Stimulated activated naive CD8-positive, alpha-beta T cell treated with anti-CD3 and anti-CD28 coated beads, Interleukin-15, Interleukin-2, amounts not matched to agents 100 ng/mL and 50 ng/mL, for 24 hours (primary cell): ENCODE measurements around the gene B3GALT6.
"Not testable (repeated sequence)": the region's sequence is repeated elsewhere in the genome, so short reads cannot be mapped to it uniquely, and the experiment has no call there.

Experiments used
- H3K27ac Mint-ChIP-seq: one replicate; pipeline ENCODE4 v1.8.0; 2021; ENCODE audit warnings: mild to moderate bottlenecking, mixed read lengths
- H3K27me3 Mint-ChIP-seq: one replicate; pipeline ENCODE4 v1.8.0; 2021; ENCODE audit warnings: mixed read lengths
- H3K36me3 Mint-ChIP-seq: one replicate; pipeline ENCODE4 v1.8.0; 2021; ENCODE audit warnings: low read depth, mixed read lengths
- H3K4me1 Mint-ChIP-seq: one replicate; pipeline ENCODE4 v1.8.0; 2021; ENCODE audit warnings: low read depth, mixed read lengths
- H3K4me3 Mint-ChIP-seq: one replicate; pipeline ENCODE4 v1.8.0; 2021; ENCODE audit warnings: mild to moderate bottlenecking, mixed read lengths
- H3K9me3 Mint-ChIP-seq: one replicate; pipeline ENCODE4 v1.8.0; 2021; ENCODE audit warnings: mixed read lengths

Gene B3GALT6

GRCh38 chr1:1240822-1241587 is 9.0 kb downstream of the B3GALT6 start:
- Mint-ChIP-seq H3K27me3 (no peaks in the 10 kb centered on the region), H3K4me3 (no peak overlapping the region), H3K9me3 (no peaks in the 10 kb centered on the region), H3K27ac (no peak overlapping the region), H3K36me3 (no peaks in the 10 kb centered on the region), H3K4me1 (no peaks in the 10 kb centered on the region)

- no peaks in the 10 kb centered on the region for H3K9me3 Mint-ChIP-seq
Measured at GRCh38 chr1:1241588-1242219, 9.7 kb downstream of the B3GALT6 start.

DNA sequence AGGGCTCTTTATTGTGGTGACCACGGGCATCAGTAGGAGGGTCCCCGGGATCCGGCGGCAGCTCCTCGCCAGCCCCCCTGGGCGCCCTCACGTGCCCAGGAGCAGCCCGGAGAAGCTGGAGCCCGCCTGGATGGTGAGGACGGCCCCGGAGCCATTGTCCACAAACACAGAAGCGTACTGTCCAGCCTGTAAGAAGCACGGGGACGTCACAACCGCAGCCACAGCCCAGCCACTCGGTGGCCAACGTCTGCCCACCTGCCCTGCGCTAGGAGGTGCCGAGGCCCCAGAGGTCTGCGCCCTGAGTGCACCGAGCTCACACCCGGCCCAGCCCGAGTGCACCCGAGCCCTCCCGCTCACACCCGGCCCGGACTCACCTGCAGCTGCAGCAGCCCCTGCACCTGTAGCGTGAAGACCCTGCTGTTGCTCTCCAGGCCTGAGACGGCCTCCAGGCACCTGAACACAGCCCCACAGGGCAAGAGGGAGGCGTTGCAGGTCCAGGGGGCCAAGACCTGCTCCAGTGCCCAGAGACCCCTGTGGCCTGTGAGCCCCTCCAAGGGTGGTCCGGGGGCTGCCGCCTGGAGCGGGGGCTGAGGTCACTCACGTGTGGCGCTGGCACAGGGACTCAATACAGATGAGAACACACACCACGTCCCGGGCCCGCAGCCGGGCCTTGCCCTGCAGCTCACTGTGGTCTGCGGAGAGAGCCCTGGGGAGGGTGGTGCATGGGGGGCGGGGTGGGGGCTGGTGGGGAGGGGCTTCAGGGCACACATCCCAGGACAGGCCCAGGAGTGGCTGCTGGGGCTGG is 10.6 kb downstream of the B3GALT6 start:
- H3K4me1 Mint-ChIP-seq, result no peaks in the 10 kb centered on the region

More at GRCh38 chr1:1241588-1242219, 9.7 kb downstream of the B3GALT6 start:
- no peaks in the 10 kb centered on the region for H3K27me3 Mint-ChIP-seq
- no peak overlapping the region for H3K4me3 Mint-ChIP-seq
- no peaks in the 10 kb centered on the region for H3K4me1 Mint-ChIP-seq
- no peaks in the 10 kb centered on the region for H3K36me3 Mint-ChIP-seq
- H3K27ac Mint-ChIP-seq, result no peak overlapping the region

GRCh38 chr1:1243266-1243660 is 11.2 kb downstream of the B3GALT6 start:
- Mint-ChIP-seq H3K27ac (no peak overlapping the region), H3K27me3 (no peaks in the 10 kb centered on the region), H3K9me3 (no peaks in the 10 kb centered on the region)

More for the DNA sequence above, 10.6 kb downstream of the B3GALT6 start:
- no peaks in the 10 kb centered on the region for H3K36me3 Mint-ChIP-seq
- no peak overlapping the region for H3K27ac Mint-ChIP-seq
- no peak overlapping the region for H3K4me3 Mint-ChIP-seq
- H3K27me3 Mint-ChIP-seq, result no peaks in the 10 kb centered on the region
- H3K9me3 Mint-ChIP-seq, result no peaks in the 10 kb centered on the region

GRCh38 chr1:1243807-1244191 is 11.8 kb downstream of the B3GALT6 start:
- no peaks in the 10 kb centered on the region for H3K4me1 Mint-ChIP-seq

More at GRCh38 chr1:1243266-1243660, 11.2 kb downstream of the B3GALT6 start:
- Mint-ChIP-seq H3K36me3 (no peaks in the 10 kb centered on the region), H3K4me3 (no peak overlapping the region), H3K4me1 (no peaks in the 10 kb centered on the region)

GRCh38 chr1:1244192-1244811 is 12.3 kb downstream of the B3GALT6 start:
- Mint-ChIP-seq H3K27me3 (no peaks in the 10 kb centered on the region), H3K4me3 (no peak overlapping the region), H3K9me3 (no peaks in the 10 kb centered on the region), H3K4me1 (no peaks in the 10 kb centered on the region), H3K36me3 (no peaks in the 10 kb centered on the region), H3K27ac (no peak overlapping the region)

More at GRCh38 chr1:1243807-1244191, 11.8 kb downstream of the B3GALT6 start:
- H3K4me3 Mint-ChIP-seq, result no peak overlapping the region
- no peaks in the 10 kb centered on the region for H3K9me3 Mint-ChIP-seq
- no peaks in the 10 kb centered on the region for H3K27me3 Mint-ChIP-seq
- H3K27ac Mint-ChIP-seq, result no peak overlapping the region
- H3K36me3 Mint-ChIP-seq, result no peaks in the 10 kb centered on the region

- Mint-ChIP-seq H3K4me1 (peaks cover 8% of the 10 kb centered on the region), H3K4me3 (no peak overlapping the region), H3K27me3 (no peaks in the 10 kb centered on the region), H3K27ac (no peak overlapping the region), H3K36me3 (no peaks in the 10 kb centered on the region), H3K9me3 (no peaks in the 10 kb centered on the region)
Measured at GRCh38 chr1:1245178-1245816, 13.3 kb downstream of the B3GALT6 start.

- no peak overlapping the region for H3K4me3 Mint-ChIP-seq
Measured at GRCh38 chr1:1245817-1246576, 14.0 kb downstream of the B3GALT6 start.

GRCh38 chr1:1246577-1247340 is 14.7 kb downstream of the B3GALT6 start, which contains the start of gene C1QTNF12:
C1QTNF12 (minus strand) TSS chr1:1246722; CDS start chr1:1246690, 32 bp downstream.
- Mint-ChIP-seq H3K9me3 (no peaks in the 10 kb centered on the region), H3K27ac (no peak within 1 kb of the TSS), H3K27me3 (no peaks in the 10 kb centered on the region), H3K36me3 (no peaks in the 10 kb centered on the region), H3K4me3 (no peak within 1 kb of the TSS), H3K4me1 (peaks cover 18% of the 10 kb centered on the region)

More at GRCh38 chr1:1245817-1246576, 14.0 kb downstream of the B3GALT6 start:
- no peaks in the 10 kb centered on the region for H3K36me3 Mint-ChIP-seq
- H3K27ac Mint-ChIP-seq, result no peak overlapping the region
- H3K4me1 Mint-ChIP-seq, result peaks cover 15% of the 10 kb centered on the region
- H3K9me3 Mint-ChIP-seq, result no peaks in the 10 kb centered on the region
- no peaks in the 10 kb centered on the region for H3K27me3 Mint-ChIP-seq

DNA sequence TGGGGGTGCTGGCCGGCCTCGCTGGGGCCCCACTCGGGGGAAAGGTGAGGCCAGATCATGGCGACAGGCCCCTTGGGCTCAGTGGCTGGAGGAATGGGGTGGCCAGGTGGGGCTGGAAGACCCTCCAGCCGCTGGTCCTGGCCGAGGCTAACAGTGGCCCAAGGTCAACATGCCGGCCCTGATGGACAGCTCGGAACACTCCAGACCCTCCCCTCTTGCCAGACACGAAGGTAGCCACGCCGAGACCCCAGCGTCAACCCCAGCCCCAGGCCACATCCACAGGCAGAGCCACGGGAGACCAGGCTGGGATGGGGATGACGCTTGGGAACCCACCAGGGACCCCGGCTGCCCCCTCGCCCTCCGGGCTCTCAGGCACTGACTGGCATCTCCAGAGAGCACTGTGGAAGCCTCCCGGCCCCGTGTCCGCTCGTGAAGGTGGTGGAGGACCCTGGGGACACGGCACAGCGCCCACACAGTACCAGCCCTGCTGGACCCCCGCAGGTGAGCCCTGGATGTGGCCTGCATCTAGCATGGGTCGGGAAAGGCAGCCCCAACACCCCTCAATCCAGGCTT is 15.4 kb downstream of the B3GALT6 start:
- no peaks in the 10 kb centered on the region for H3K9me3 Mint-ChIP-seq
- H3K4me3 Mint-ChIP-seq, result no peak overlapping the region
- H3K4me1 Mint-ChIP-seq, result peaks cover 18% of the 10 kb centered on the region
- no peaks in the 10 kb centered on the region for H3K27me3 Mint-ChIP-seq
- H3K36me3 Mint-ChIP-seq, result no peaks in the 10 kb centered on the region
- H3K27ac Mint-ChIP-seq, result no peak overlapping the region

GRCh38 chr1:1248009-1248913 is 16.2 kb downstream of the B3GALT6 start:
- H3K36me3 Mint-ChIP-seq, H3K9me3 Mint-ChIP-seq, H3K27ac Mint-ChIP-seq, H3K27me3 Mint-ChIP-seq, H3K4me3 Mint-ChIP-seq: not testable (repeated sequence)
- peaks cover 18% of the 10 kb centered on the region for H3K4me1 Mint-ChIP-seq

GRCh38 chr1:1250786-1251284 is 18.8 kb downstream of the B3GALT6 start:
- H3K36me3 Mint-ChIP-seq, result peaks cover 14% of the 10 kb centered on the region
- peaks cover 18% of the 10 kb centered on the region for H3K4me1 Mint-ChIP-seq
- no peaks in the 10 kb centered on the region for H3K27me3 Mint-ChIP-seq
- no peak overlapping the region for H3K4me3 Mint-ChIP-seq
- peak overlapping the region; percentile 81 for H3K27ac Mint-ChIP-seq
- H3K9me3 Mint-ChIP-seq, result no peaks in the 10 kb centered on the region
